ENCODE measurements around the gene TAS2R38.

TAS2R38 gene

DNA sequence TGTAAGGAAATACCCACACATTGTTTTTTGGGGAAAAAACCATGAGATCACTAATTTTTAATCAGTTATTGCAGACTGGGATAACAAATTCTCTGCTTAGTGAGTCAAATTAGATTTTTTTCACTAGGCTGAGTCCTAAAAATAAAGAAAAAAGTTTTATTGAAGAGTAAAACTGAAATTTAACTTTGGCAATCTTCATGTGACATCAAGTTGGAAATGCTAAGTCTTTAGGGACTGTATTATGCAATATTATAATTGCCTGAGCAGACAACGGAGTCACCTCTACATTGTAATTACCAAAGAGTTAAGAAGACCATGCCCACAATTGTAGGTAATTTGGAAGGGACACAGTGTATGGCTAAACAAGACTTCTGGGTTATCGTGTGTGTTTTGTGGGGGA lies 24.6 kb downstream of the TAS2R38 start:
- no peak for TF ChIP-seq TAF1 (IDR thresholded peaks at IDR 0.05; ENCODE audit: borderline replicate concordance, insufficient read depth, low read length)
- TF ChIP-seq POLR2AphosphoS5 (IDR thresholded peaks at IDR 0.05; ENCODE audit: low read depth, low read length): no peak
- no peak for TF ChIP-seq FOXP2 (optimal IDR thresholded peaks at IDR 0.05; ENCODE audit: borderline replicate concordance, extremely low read depth, extremely low read length, insufficient read depth)
- TF ChIP-seq, protein P1, sequence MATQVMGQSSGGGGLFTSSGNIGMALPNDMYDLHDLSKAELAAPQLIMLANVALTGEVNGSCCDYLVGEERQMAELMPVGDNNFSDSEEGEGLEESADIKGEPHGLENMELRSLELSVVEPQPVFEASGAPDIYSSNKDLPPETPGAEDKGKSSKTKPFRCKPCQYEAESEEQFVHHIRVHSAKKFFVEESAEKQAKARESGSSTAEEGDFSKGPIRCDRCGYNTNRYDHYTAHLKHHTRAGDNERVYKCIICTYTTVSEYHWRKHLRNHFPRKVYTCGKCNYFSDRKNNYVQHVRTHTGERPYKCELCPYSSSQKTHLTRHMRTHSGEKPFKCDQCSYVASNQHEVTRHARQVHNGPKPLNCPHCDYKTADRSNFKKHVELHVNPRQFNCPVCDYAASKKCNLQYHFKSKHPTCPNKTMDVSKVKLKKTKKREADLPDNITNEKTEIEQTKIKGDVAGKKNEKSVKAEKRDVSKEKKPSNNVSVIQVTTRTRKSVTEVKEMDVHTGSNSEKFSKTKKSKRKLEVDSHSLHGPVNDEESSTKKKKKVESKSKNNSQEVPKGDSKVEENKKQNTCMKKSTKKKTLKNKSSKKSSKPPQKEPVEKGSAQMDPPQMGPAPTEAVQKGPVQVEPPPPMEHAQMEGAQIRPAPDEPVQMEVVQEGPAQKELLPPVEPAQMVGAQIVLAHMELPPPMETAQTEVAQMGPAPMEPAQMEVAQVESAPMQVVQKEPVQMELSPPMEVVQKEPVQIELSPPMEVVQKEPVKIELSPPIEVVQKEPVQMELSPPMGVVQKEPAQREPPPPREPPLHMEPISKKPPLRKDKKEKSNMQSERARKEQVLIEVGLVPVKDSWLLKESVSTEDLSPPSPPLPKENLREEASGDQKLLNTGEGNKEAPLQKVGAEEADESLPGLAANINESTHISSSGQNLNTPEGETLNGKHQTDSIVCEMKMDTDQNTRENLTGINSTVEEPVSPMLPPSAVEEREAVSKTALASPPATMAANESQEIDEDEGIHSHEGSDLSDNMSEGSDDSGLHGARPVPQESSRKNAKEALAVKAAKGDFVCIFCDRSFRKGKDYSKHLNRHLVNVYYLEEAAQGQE (IDR thresholded peaks at IDR 0.05; ENCODE audit: insufficient read depth in 1 of 2, low read depth in 2 of 2, low read length in 2 of 2): no peak
- TF ChIP-seq SIN3A (IDR thresholded peaks at IDR 0.05; ENCODE audit: borderline replicate concordance, insufficient read depth, low read length): no peak

DNA sequence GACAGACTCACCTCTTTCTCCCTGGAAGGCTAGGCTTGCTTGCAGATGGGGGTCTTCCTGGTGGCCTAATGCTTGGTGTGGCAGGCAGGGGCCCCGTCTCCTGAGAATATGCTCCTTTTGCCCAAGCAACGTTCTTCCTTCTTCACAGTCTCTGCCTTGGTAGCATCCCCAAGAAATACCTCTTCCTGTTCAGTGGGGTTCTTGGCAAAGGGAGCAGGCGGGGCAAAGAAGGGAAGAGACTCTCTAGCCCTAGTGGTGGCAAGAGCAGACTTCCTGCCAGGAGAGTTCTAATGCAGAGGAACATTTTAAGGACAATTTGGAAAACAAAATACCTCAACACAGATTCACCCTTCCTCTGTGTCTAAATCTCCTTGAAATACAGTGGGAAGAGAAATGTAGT lies 26.8 kb downstream of the TAS2R38 start, which contains the start of gene CLEC5A:
TSS of gene CLEC5A (minus strand) at position 179 of the 400 bp plus-strand sequence. CDS start 682 bp downstream, outside the sequence.
- TF ChIP-seq FOXP2 (optimal IDR thresholded peaks at IDR 0.05; ENCODE audit: borderline replicate concordance, extremely low read depth, extremely low read length, insufficient read depth) (no peak), POLR2AphosphoS5 (IDR thresholded peaks at IDR 0.05; ENCODE audit: low read depth, low read length) (no peak), SIN3A (IDR thresholded peaks at IDR 0.05; ENCODE audit: borderline replicate concordance, insufficient read depth, low read length) (no peak), TAF1 (IDR thresholded peaks at IDR 0.05; ENCODE audit: borderline replicate concordance, insufficient read depth, low read length) (no peak)
- TF ChIP-seq, protein P1 (IDR thresholded peaks at IDR 0.05; ENCODE audit: insufficient read depth in 1 of 2, low read depth in 2 of 2, low read length in 2 of 2): no peak

DNA sequence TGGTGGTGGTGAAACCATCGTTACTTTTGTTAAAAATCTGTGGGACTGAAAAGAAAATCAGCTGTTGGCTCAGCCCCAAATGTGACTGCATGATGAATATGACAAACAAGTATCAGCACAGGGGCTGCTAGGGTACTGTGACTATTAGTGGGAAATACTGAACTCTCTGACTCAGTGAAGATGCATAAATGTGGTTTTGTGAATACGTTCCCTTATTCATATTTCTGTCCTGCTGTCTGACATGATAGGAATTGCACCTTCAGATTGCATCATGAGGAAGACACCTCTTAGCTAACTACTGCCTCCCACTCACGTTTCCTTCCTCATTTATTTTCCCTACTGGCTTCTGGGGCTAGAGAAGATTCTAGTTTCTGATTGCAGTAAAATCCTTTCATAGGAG lies 28.2 kb downstream of the TAS2R38 start:
- TF ChIP-seq TAF1 (IDR thresholded peaks at IDR 0.05; ENCODE audit: borderline replicate concordance, insufficient read depth, low read length): no peak
- TF ChIP-seq SIN3A (IDR thresholded peaks at IDR 0.05; ENCODE audit: borderline replicate concordance, insufficient read depth, low read length): no peak
- no peak for TF ChIP-seq POLR2AphosphoS5 (IDR thresholded peaks at IDR 0.05; ENCODE audit: low read depth, low read length)
- TF ChIP-seq FOXP2 (optimal IDR thresholded peaks at IDR 0.05; ENCODE audit: borderline replicate concordance, extremely low read depth, extremely low read length, insufficient read depth): no peak
- TF ChIP-seq, protein P1 (IDR thresholded peaks at IDR 0.05; ENCODE audit: insufficient read depth in 1 of 2, low read depth in 2 of 2, low read length in 2 of 2): no peak

DNA sequence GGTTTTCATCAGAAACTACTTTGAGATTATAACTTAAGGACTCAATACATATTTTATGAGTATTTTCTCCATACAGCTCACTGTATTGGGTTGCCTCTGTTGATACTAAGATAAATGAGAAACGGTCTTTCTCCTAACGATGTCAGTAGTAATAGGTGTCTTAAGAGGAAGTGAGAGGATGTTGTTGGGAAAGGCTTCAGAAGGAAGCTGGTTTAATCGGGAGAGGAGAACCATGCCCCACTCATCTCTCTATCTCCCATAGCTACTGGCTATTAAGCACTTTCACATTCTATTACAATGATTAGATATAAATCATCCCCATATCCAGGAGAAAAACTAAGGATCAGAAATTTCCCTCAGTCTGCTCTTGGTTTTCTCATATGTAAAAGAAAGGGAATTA lies 28.8 kb downstream of the TAS2R38 start:
- TF ChIP-seq FOXP2 (optimal IDR thresholded peaks at IDR 0.05; ENCODE audit: borderline replicate concordance, extremely low read depth, extremely low read length, insufficient read depth) (no peak), SIN3A (IDR thresholded peaks at IDR 0.05; ENCODE audit: borderline replicate concordance, insufficient read depth, low read length) (no peak)

DNA sequence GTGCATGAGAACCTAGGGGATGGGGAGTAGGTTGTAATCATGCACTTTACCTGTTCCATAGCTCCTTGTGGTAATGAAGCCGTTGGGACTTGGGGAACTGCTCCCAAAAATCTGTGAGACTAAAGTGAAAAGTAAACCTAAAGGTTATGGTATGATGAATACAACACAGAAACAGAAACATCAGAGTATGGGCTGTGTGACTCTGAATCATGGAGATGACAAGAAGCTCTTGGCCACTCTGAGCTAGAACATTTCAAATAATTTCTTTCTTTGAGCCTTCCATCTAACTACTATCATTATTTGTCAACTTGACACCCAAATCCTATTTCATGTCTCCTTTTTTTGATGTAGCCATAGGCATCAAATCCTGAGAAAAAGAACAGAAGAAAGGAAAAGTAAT lies 29.7 kb downstream of the TAS2R38 start:
- no peak for TF ChIP-seq SIN3A (IDR thresholded peaks at IDR 0.05; ENCODE audit: borderline replicate concordance, insufficient read depth, low read length)
- TF ChIP-seq, protein P1 (IDR thresholded peaks at IDR 0.05; ENCODE audit: insufficient read depth in 1 of 2, low read depth in 2 of 2, low read length in 2 of 2): no peak
- no peak for TF ChIP-seq FOXP2 (optimal IDR thresholded peaks at IDR 0.05; ENCODE audit: borderline replicate concordance, extremely low read depth, extremely low read length, insufficient read depth)
- no peak for TF ChIP-seq POLR2AphosphoS5 (IDR thresholded peaks at IDR 0.05; ENCODE audit: low read depth, low read length)
- TF ChIP-seq TAF1 (IDR thresholded peaks at IDR 0.05; ENCODE audit: borderline replicate concordance, insufficient read depth, low read length): no peak

Data from PFSK-1 (cell line).